GM12873 (cell line): ENCODE data around the gene APBA1.

Experiments
- CTCF ChIP-seq: IDR thresholded peaks from 2 replicates; pipeline ENCODE4 v1.5.1; 2012; ENCODE audit warnings: low read depth, mild to moderate bottlenecking, moderate library complexity, low read length, control low read depth; ENCODE audit not compliant: insufficient read depth; ENCODE audit errors: missing control alignments

The APBA1 gene

DNA sequence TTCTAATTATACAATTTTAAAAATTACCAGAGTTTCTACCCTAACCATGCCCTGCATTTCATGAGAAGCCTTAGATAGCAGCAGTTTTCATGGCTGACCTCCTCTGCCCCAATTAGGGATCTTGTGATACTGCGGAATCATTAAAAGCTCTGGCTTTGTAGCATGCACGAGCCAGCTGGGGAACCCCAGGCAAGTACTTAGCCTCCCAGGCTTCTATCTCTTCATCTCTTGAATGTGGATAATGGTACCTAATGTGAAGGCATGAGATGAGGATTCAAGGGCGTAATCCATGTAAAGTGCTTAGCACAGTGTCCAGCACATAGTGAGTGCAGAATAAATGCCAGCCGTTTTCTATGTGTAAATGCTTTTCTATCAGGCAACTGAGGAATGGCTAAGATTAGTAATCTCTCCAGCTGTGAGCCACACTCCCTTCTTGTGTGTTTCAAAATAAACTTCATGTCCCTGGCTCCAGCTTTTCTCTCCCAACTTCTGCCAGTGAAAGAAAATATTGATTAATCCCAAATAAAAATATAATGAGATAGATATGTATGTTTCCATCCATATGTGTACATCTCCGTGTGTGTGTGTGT, 88.4 kb downstream of the APBA1 start:
- no peak for TF ChIP-seq CTCF

GRCh38 chr9:69582544-69583297, 89.5 kb downstream of the APBA1 start:
- no peak for TF ChIP-seq CTCF

- no peak for TF ChIP-seq CTCF
These were observed 90.2 kb downstream of the APBA1 start for GRCh38 chr9:69582018-69582417.

GRCh38 chr9:69580582-69581214, 91.5 kb downstream of the APBA1 start:
- TF ChIP-seq CTCF, result no peak

DNA sequence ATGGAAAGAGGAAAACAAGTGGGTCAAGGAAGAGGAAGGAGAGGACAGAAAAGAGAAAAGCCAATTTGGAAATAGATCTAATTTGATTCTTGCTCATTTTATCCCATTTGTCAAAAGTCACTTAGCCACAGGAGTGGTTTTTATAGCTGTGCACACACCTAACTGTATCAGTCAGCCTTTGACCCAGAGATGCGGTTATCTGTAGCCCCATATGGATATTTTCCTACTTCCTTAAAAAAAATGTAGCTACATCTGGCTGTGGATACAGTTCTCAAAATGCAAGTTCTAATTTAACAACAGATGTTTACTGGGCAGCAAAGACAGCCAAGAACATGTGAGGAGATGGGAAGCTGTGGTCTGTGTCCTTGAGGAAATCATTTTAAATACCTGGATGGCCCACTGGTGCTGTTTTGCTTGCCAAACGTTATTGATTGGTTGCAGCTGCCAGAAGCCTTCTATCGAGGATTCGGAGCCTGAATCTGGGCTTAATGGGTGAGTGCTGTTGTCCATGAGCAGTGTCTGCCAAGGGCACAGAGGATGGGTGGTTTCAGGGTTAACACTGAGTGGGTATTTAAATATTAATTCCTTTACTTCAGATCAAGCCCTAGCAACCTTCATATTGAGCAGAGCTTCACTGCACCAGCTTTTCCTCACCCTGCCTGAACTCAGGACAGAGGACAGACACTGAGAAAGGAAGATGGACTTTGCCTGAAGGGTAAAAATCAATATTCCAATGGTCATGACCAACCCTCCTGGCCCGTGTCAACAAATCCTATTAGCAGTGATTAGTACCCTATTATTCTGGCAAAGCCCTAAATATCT, 92.2 kb downstream of the APBA1 start:
- no peak for TF ChIP-seq CTCF

DNA sequence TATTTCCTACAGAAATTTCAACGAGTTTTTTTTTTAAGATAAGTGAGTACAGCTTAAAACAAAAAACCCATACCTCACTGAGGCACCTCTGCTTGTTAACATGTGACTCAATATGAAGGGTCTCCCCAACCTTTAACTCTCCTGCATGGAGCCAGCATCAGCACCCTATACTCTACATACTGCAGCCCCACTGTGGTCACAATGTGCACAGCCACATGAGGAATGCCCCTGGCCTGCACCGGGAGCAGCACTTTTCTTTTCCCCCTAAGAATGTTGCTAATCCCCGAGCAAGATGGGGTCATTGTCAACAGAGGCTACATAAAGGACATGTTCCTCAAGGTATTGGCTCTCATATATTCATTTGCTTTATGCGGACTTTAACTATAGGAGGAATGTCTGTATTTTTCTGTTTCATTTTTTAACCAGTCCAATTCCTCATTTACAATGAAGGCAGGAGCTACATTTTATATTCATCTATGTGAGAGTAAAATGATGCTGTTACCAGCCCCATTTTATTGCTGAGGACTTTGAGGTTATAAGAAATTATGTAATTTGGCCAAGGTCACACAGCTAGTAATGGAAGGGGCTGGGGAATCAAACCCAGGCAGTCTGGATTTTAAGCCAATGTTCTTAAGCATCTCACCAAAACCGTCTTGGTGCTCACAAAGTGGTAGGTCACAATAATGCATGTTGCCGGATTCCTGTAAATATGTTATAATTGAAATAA, 93.0 kb downstream of the APBA1 start:
- TF ChIP-seq CTCF, result no peak
